HG03460 (cell line): Measurements from ENCODE around the gene STXBP3.

Experiments used
- ATAC-seq: cut with Tn5 transposase; IDR thresholded peaks from one replicate; pipeline ENCODE4 v1.9.1; 2021; ENCODE audit not compliant: unreplicated experiment

STXBP3 gene

DNA sequence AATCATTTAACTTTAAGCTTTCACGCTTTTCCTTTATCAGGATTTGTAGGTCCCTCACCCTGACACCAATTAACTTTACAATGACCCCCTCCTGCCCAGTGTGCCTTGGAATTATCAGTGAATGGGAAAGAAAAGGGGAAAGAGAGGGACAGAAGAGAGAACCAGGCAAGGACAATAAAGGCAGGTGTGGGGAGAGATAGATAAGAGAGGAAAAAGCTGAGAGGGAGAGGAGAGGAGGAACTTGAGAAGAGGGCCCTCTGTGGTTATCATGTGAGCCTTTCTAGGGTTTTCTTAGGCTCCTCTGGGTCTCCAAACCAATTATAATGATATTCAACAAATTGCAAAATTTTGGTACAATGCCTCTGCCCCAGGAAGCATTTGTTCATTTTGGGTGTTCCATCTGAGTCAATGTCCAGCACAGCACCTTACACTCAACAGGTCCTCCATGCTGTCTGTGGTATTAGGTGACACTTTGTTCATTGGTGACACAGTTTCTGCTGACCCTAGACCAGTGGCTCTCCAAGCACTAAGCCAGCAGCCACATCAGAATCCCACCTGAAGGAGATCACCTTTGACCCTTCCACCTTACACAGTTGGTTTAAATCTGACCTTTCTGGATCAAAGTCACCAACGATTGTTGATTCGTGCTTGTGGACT, 96.2 kb downstream of the STXBP3 start:
- ATAC-seq: no peak

DNA sequence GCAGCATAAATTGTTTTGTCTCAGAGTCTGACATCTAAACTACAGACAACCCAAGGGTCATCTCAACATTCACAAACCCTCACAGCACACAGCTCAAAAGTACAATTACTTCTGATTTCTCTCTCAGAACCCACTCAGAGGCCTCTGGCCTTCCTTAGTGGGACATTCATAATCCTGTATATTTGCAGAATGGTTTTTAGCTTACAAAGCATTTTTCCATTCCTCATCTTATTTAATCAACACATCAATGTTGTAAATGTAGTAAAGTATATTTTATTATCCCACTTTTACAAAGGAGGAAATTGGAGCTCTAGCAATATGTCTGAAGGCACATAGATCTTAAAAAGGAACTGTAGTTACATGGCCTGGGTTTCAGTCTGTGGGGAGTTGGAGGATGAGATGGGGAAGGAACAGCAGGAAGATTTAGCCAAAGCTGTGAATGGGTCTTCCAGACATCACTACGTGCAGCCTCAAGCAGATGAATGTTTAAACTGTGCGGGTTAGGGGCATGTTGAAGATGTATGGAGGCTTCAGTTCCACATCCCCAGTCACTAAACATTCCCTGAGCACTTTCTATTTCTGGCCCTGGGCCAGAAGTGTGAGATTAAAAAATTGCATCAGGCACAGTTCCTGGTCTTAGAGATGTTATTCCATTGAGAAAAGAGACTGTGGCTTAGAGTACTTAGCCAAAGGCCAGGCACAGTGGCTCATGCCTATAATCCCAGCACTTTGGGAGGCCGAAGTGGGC, 97.1 kb downstream of the STXBP3 start:
- no peak for ATAC-seq

DNA sequence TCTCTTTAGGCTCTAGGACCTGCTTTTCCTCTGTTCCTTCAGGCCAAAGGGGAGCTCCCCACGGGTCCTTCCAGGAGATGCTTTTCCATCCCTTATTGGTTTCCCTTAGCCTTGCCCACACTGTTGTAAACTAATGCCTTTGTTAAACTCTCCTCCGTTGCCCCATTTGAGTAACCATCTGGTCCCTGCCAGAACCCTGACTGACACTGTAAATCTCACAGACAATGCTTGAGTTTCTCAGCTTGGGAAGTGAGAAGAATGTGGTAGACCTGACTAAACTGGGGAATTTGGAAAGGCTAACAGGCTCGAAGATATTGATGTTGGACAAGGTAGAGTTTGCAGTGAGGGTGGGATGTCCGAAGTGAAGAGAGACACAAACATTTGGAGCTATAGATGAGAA, 99.0 kb downstream of the STXBP3 start:
- ATAC-seq: no peak

DNA sequence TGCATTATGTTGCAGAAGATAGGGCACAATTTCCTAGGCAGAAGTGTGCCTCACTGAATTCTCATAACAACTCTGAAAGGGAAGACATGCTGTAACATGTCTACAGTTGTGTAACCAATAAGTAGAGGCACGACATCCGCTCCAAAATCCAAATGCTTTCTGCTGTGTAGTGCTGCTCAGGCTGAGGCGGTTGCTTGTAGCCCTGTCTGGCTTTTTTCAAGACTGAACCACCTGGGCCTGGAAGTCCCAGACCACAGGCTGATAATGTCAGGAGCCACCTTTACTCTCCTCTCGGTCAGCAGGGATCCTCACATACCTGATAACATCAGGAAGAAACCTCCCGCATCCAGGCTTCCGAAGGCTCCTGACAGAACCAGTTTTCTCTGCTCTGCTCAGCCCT, 99.5 kb downstream of the STXBP3 start:
- ATAC-seq: no peak

DNA sequence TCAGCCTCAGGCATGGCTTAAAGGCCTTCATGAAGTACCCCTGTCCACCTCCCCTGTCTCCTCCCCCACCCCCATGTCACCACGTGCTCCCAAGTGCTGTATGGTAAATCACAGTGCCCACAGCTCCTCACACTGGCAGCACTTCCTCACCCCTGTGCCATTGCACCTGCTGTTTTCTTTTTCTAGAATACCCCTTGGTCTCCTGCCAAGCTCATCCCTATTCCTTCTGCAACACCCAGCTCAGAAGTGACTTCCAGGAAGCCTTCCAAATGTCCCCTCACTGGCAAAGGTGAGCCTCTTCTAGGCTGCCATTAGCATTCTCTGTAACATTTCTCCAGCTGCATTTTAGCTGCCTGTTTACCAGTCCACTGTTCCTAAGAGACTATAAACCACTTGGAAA, 101.0 kb downstream of the STXBP3 start:
- no peak for ATAC-seq

DNA sequence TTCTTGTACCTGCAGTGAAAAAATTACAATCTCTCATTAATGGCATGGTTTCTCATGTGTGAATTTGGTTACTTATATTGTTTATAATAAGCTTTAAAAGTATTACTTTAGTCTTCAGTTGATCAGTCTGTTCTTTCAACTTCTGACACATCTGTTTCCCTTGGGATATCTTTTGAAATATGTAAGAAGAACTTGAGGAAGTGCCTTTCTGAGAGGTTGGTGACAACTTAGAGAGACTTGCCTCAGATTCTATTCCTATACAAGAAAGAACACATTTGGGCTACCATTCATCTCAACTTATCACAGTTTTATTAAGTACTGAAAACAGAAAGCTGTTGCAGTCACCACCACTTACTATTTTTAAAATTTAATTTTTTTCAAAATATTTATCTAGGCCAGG, 102.3 kb downstream of the STXBP3 start:
- ATAC-seq: no peak

DNA sequence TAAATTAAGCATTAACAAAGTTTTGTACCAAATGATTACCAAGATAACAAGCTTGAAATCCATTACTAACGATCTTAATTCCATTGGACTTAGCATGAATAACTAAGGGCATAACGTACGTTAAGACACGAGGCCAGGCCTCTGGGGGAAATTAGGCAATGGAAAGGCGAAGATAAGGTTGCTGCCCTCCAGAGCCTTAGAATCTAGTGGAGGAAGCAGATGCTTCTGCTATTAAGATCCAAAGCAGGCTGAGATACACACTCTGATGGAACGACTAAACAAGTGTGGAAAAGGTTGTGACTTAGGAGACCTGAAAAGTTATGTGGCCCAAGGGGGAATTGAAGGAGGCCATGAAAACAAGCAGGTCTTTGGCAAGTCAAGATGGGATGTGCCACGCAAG, 104.5 kb downstream of the STXBP3 start:
- no peak for ATAC-seq

DNA sequence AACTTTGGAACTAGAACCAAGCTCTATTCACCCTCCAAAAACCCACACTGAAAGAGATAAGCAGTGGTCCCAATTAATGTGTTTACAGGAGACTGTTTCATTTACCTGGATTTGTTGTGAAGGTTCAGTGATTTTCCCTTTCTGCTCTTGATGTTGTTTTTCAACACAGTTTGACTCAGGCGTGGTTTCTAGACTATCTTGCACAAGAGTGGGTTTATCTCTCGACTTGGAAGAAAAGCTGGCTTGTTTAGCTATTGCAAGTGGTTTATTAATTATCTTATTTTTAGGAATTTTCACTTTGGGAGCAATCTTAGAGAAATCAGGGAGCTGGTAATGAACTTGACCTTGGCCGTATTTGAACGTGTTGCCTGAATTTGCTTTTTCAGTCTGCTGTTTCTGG, 105.1 kb downstream of the STXBP3 start:
- ATAC-seq: no peak

DNA sequence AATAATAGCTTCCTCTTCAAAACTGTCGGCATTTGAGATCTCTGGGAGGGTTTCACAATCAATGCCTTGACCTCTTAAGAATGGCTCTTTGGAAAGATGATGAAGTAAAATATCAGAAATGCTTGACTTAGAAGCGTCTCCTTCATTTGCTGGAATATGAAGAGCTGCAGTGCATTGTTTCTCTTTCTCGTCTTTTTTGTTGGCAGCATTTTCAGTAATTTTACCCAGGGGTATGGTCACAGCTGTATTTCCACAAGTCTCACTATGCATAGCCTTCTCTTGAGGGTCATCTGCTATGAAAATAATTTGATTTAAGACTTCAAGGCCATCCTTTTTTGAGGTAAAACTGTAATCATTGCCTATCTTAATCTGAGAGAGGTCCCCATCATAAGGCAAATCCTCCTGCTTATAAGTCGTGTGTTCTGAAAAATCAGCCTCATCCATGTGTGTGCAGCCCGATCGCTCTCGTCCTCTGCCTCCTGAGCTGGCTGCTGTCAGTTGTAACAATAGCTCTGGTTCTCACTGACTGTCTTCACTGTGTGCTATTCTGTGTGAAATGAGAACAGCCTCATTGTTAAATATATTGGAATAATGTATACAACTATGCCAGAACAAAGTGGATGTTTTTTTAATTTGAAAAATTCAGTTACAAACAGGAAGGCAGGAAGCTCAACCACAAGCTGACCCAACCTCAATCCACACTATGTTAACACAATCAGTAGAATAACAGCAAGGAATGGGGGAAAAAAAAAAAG, 105.9 kb downstream of the STXBP3 start:
- no peak for ATAC-seq

DNA sequence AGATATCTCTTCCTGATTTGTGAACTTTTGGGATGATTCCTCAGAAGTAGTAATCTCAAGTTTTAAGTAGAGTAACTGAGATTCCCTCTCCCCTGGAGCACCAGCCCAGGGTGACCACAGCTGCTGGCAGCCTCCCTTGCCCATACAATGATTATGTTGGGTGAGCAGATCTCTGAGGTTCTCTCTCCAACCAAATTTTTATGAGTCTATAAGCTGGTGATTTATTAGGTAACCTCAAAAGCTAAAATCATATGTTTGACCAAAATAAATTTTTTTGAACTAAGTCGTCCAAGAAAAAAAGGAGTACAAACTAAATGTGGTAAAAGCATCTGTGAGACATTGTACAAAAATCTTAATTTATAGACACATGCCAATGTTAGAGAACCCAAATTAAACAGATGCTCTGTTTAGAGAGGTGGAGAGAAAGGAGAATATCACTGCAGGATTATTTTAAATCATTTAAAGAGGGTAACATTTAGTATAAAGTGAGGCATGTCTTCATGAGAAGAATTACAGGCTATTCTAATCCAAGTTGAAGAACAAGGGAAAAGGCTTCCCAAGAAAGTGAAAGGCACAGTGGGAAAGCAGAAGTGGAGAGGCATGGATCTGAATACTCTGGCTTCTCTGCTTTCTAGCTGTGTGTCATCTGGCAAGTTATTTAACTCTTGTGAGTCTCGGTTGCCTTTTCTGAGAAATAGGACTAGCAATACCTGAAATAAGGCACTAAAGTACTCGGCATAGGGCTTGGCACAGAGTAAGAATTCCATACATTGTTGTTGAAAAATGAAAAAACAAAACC, 107.9 kb downstream of the STXBP3 start:
- no peak for ATAC-seq

DNA sequence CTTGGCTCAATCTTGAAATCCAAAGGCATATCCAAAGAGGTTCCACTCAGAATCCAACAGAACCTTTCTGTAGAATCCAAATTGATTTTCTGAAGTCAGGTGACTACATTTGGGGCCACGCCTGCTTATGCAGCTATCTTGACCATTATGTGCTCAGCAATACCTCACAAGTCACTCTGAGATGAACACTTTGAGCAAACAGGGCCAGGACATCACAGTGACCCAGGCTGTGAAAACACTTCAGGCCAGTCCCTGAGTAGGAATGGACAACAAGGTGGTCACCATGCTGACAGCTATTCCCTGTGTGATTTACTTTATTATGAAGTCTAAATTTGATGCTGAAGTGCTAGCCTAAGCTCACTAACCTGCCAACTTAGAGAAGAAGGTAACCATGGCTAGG, 110.5 kb downstream of the STXBP3 start, which contains the start of gene AKNAD1:
Gene AKNAD1, minus strand, starts transcription at position 101 of the 400 bp plus-strand sequence. CDS start 4,430 bp downstream, outside the sequence.
- no peak for ATAC-seq

DNA sequence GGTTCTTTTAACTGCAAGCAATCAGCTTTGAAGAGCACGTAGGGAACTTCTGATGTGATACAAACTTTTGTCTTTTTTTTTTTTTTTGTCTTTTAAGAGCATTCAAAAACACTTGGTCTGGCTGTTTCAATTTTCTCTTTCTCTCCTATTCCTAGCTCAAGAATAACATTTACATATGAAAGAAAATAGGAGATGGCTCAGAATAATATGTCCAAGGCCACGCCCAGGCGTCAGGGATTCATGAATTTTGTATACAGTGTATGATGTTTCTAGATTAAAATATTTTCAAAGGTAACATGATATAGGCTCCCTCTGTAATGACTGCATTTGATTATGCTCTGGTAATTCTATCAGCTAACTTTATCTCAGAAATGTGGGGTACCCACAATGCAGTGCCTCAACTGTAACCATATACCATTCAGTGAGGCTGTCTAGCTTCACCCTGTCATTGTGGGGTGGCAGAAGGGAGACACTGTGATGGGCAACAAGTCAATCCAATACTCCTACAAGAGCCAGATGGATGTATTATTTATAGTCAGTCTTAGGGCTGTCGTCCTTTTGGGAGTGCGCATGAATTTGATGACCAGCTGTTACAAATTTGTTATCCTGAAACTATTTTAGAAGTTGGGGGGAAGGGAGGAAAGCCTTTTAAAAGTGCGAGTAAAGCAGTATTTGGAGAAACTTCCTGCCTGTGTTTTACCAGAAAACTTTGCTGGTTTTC, 111.9 kb downstream of the STXBP3 start:
- ATAC-seq: no peak
